ENCODE measurements around the gene CTDSP1. TPM values are rescaled to one million over a fixed set of nuclear protein-coding genes. Genes with fewer than 3 reads are reported as not detected.

CTDSP1 gene
- total and polyA plus RNA-seq, 2 donors, result 58.2 to 91.9 TPM

GRCh38 chr2:218364196-218364595 lies 35.5 kb upstream of the CTDSP1 start:
- no peak overlapping the region for H3K27ac ChIP-seq (ENCODE audit: low read depth in 1 of 2, low read length in 1 of 2)
- peaks cover 0 to 26% of the 10 kb centered on the region in 2 donors for H3K4me1 ChIP-seq (ENCODE audit: control insufficient read depth in 2 of 2, insufficient read depth in 2 of 2, low read length in 2 of 2)
- H3K4me3 ChIP-seq (ENCODE audit: low read length in 2 of 2), result no peak overlapping the region

GRCh38 chr2:218366621-218367414 lies 32.9 kb upstream of the CTDSP1 start:
- H3K4me3 ChIP-seq (ENCODE audit: low read length in 2 of 2), result peak overlapping the region in 1 of 2 donors; percentile 48
- DNase-seq (ENCODE audit: low read depth in 6 of 9, low spot score in 9 of 9), result no peak
- peaks cover 0 to 13% of the 10 kb centered on the region in 2 donors for H3K9me3 ChIP-seq (ENCODE audit: control insufficient read depth in 2 of 2, insufficient read depth in 1 of 2, low read length in 1 of 2)
- peak overlapping the region in 1 of 2 donors; percentile 82 for H3K27ac ChIP-seq (ENCODE audit: low read depth in 1 of 2, low read length in 1 of 2)
- peaks cover 0 to 19% of the 10 kb centered on the region in 2 donors for H3K27me3 ChIP-seq (ENCODE audit: control insufficient read depth in 2 of 2, insufficient read depth in 1 of 2, low read length in 1 of 2)
- H3K4me1 ChIP-seq (ENCODE audit: control insufficient read depth in 2 of 2, insufficient read depth in 2 of 2, low read length in 2 of 2), result peaks cover 0 to 42% of the 10 kb centered on the region in 2 donors
- no peaks in the 10 kb centered on the region for H3K36me3 ChIP-seq (ENCODE audit: control insufficient read depth in 2 of 2, insufficient read depth in 2 of 2, low read length in 1 of 2)
- 91% methylated on average over 9 of the region's 9 CpGs for WGBS

More at GRCh38 chr2:218364196-218364595, 35.5 kb upstream of the CTDSP1 start:
- Histone ChIP-seq H3K36me3 (ENCODE audit: control insufficient read depth in 2 of 2, insufficient read depth in 2 of 2, low read length in 1 of 2) (no peaks in the 10 kb centered on the region), H3K9me3 (ENCODE audit: control insufficient read depth in 2 of 2, insufficient read depth in 1 of 2, low read length in 1 of 2) (peaks cover 0 to 13% of the 10 kb centered on the region in 2 donors), H3K27me3 (ENCODE audit: control insufficient read depth in 2 of 2, insufficient read depth in 1 of 2, low read length in 1 of 2) (peaks cover 0 to 19% of the 10 kb centered on the region in 2 donors)
- DNase-seq (ENCODE audit: low read depth in 6 of 9, low spot score in 9 of 9), result no peak
- 80% methylated on average over 6 of the region's 6 CpGs for WGBS

- Histone ChIP-seq H3K27me3 (ENCODE audit: control insufficient read depth in 2 of 2, insufficient read depth in 1 of 2, low read length in 1 of 2) (peaks cover 0 to 19% of the 10 kb centered on the region in 2 donors), H3K4me3 (ENCODE audit: low read length in 2 of 2) (peak overlapping the region; percentile 48 to 57), H3K27ac (ENCODE audit: low read depth in 1 of 2, low read length in 1 of 2) (peak overlapping the region; percentile 70 to 82), H3K4me1 (ENCODE audit: control insufficient read depth in 2 of 2, insufficient read depth in 2 of 2, low read length in 2 of 2) (peaks cover 0 to 41% of the 10 kb centered on the region in 2 donors), H3K36me3 (ENCODE audit: control insufficient read depth in 2 of 2, insufficient read depth in 2 of 2, low read length in 1 of 2) (no peaks in the 10 kb centered on the region), H3K9me3 (ENCODE audit: control insufficient read depth in 2 of 2, insufficient read depth in 1 of 2, low read length in 1 of 2) (peaks cover 0 to 13% of the 10 kb centered on the region in 2 donors)
- 2% methylated on average over 60 of the region's 60 CpGs for WGBS
- peak in 7 of 9 donors; percentile 29 to 70 (median 39) for DNase-seq (ENCODE audit: low read depth in 6 of 9, low spot score in 9 of 9)
These were observed 32.1 kb upstream of the CTDSP1 start for GRCh38 chr2:218367415-218368149.

DNA sequence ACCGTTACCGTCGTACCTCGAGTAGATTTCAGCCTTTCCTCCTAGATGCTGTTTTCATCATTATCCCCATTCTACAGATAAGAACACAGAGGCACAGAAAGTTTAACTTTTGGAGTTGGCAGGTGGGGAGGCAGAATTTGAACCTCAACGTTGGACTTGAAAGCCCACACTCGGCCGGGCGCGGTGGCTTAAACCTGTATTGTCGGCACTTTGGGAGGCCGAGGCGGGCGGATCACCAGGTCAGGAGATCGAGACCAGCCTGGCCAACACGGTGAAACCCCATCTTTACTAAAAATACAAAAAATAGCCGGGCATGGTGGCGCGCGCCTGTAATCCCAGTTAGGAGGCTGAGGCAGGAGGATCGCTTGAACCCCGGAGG lies 31.5 kb upstream of the CTDSP1 start:
- 53% methylated on average over 21 of the region's 21 CpGs for WGBS
- Histone ChIP-seq H3K9me3 (ENCODE audit: control insufficient read depth in 2 of 2, insufficient read depth in 1 of 2, low read length in 1 of 2) (peaks cover 0 to 13% of the 10 kb centered on the region in 2 donors), H3K4me1 (ENCODE audit: control insufficient read depth in 2 of 2, insufficient read depth in 2 of 2, low read length in 2 of 2) (peaks cover 0 to 38% of the 10 kb centered on the region in 2 donors), H3K4me3 (ENCODE audit: low read length in 2 of 2) (peak overlapping the region; percentile 48 to 57), H3K36me3 (ENCODE audit: control insufficient read depth in 2 of 2, insufficient read depth in 2 of 2, low read length in 1 of 2) (no peaks in the 10 kb centered on the region), H3K27me3 (ENCODE audit: control insufficient read depth in 2 of 2, insufficient read depth in 1 of 2, low read length in 1 of 2) (peaks cover 0 to 19% of the 10 kb centered on the region in 2 donors), H3K27ac (ENCODE audit: low read depth in 1 of 2, low read length in 1 of 2) (peak overlapping the region in 1 of 2 donors; percentile 82)
- no peak for DNase-seq (ENCODE audit: low read depth in 6 of 9, low spot score in 9 of 9)

DNA sequence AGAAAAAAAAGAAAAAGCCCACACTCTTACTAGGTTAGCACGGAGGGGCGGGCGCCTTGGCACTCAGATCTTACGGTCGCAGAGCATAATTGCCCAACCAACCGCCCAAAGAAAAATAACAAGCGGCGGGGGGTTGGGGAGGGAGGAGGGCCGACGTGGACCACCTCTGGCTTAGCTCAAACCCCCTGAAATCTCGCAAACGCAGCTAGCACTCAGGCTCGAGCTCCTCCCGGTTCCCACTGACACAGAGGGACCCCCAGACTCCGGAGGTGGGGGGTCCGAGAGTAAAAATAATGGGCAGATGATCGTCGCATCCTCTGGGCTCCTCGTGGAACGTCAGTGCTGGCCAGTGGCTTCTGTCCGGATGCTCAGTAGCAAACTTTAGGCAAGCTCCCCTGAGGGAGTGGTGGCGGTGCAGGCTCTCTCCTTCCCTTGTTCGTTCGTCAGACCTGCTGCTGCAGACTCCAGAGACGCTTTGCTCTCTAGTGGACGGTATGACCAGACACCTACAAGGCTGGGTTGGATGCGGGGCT lies 31.0 kb upstream of the CTDSP1 start:
- Histone ChIP-seq H3K36me3 (ENCODE audit: control insufficient read depth in 2 of 2, insufficient read depth in 2 of 2, low read length in 1 of 2) (no peaks in the 10 kb centered on the region), H3K4me1 (ENCODE audit: control insufficient read depth in 2 of 2, insufficient read depth in 2 of 2, low read length in 2 of 2) (peaks cover 0 to 38% of the 10 kb centered on the region in 2 donors), H3K9me3 (ENCODE audit: control insufficient read depth in 2 of 2, insufficient read depth in 1 of 2, low read length in 1 of 2) (peaks cover 0 to 13% of the 10 kb centered on the region in 2 donors), H3K4me3 (ENCODE audit: low read length in 2 of 2) (no peak overlapping the region), H3K27me3 (ENCODE audit: control insufficient read depth in 2 of 2, insufficient read depth in 1 of 2, low read length in 1 of 2) (peaks cover 0 to 19% of the 10 kb centered on the region in 2 donors), H3K27ac (ENCODE audit: low read depth in 1 of 2, low read length in 1 of 2) (peak overlapping the region in 1 of 2 donors; percentile 6)
- DNase-seq (ENCODE audit: low read depth in 6 of 9, low spot score in 9 of 9), result peak in 1 of 9 donors; percentile 29
- 62% methylated on average over 27 of the region's 27 CpGs for WGBS

DNA sequence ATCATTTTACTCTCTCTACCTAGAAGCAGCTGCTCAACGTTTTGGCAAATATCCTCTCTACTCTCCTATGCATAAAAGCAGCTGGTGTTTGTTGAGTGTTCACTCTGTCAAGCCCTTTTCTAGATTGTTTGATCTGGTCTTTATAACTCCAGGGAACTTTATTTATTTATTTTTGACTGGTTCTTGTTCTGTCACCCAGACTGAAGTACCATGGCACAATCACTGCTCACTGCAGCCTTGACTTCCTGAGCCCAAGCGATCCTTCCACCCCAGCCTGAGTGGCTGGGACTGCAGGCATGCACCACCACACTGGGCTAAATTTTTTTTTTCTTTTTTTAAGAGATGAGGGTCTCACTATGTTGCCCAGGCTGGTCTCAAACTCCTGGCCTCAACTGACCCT lies 30.3 kb upstream of the CTDSP1 start:
- Histone ChIP-seq H3K36me3 (ENCODE audit: control insufficient read depth in 2 of 2, insufficient read depth in 2 of 2, low read length in 1 of 2) (no peaks in the 10 kb centered on the region), H3K27ac (ENCODE audit: low read depth in 1 of 2, low read length in 1 of 2) (no peak overlapping the region), H3K27me3 (ENCODE audit: control insufficient read depth in 2 of 2, insufficient read depth in 1 of 2, low read length in 1 of 2) (peaks cover 0 to 19% of the 10 kb centered on the region in 2 donors), H3K4me1 (ENCODE audit: control insufficient read depth in 2 of 2, insufficient read depth in 2 of 2, low read length in 2 of 2) (peaks cover 0 to 38% of the 10 kb centered on the region in 2 donors), H3K4me3 (ENCODE audit: low read length in 2 of 2) (no peak overlapping the region), H3K9me3 (ENCODE audit: control insufficient read depth in 2 of 2, insufficient read depth in 1 of 2, low read length in 1 of 2) (peaks cover 0 to 13% of the 10 kb centered on the region in 2 donors)
- WGBS, result 41% methylated on average over 2 of the region's 2 CpGs
- DNase-seq (ENCODE audit: low read depth in 6 of 9, low spot score in 9 of 9), result peak in 1 of 9 donors; percentile 24

GRCh38 chr2:218370410-218371063 lies 29.1 kb upstream of the CTDSP1 start:
- peak overlapping the region; percentile 13 to 32 for H3K27ac ChIP-seq (ENCODE audit: low read depth in 1 of 2, low read length in 1 of 2)
- WGBS, result 92% methylated on average over 11 of the region's 11 CpGs
- peaks cover 0 to 38% of the 10 kb centered on the region in 2 donors for H3K4me1 ChIP-seq (ENCODE audit: control insufficient read depth in 2 of 2, insufficient read depth in 2 of 2, low read length in 2 of 2)
- peaks cover 0 to 19% of the 10 kb centered on the region in 2 donors for H3K27me3 ChIP-seq (ENCODE audit: control insufficient read depth in 2 of 2, insufficient read depth in 1 of 2, low read length in 1 of 2)
- H3K9me3 ChIP-seq (ENCODE audit: control insufficient read depth in 2 of 2, insufficient read depth in 1 of 2, low read length in 1 of 2), result peaks cover 0 to 13% of the 10 kb centered on the region in 2 donors
- H3K36me3 ChIP-seq (ENCODE audit: control insufficient read depth in 2 of 2, insufficient read depth in 2 of 2, low read length in 1 of 2), result no peaks in the 10 kb centered on the region
- no peak overlapping the region for H3K4me3 ChIP-seq (ENCODE audit: low read length in 2 of 2)
- peak in 1 of 9 donors; percentile 35 for DNase-seq (ENCODE audit: low read depth in 6 of 9, low spot score in 9 of 9)

- Histone ChIP-seq H3K36me3 (ENCODE audit: control insufficient read depth in 2 of 2, insufficient read depth in 2 of 2, low read length in 1 of 2) (no peaks in the 10 kb centered on the region), H3K4me3 (ENCODE audit: low read length in 2 of 2) (no peak overlapping the region), H3K27me3 (ENCODE audit: control insufficient read depth in 2 of 2, insufficient read depth in 1 of 2, low read length in 1 of 2) (peaks cover 0 to 19% of the 10 kb centered on the region in 2 donors), H3K4me1 (ENCODE audit: control insufficient read depth in 2 of 2, insufficient read depth in 2 of 2, low read length in 2 of 2) (peaks cover 0 to 38% of the 10 kb centered on the region in 2 donors), H3K27ac (ENCODE audit: low read depth in 1 of 2, low read length in 1 of 2) (no peak overlapping the region), H3K9me3 (ENCODE audit: control insufficient read depth in 2 of 2, insufficient read depth in 1 of 2, low read length in 1 of 2) (peaks cover 0 to 7% of the 10 kb centered on the region in 2 donors)
- DNase-seq (ENCODE audit: low read depth in 6 of 9, low spot score in 9 of 9), result no peak
These were observed 27.7 kb upstream of the CTDSP1 start for GRCh38 chr2:218371983-218372350.

Measured in thymus (tissue), 11 donors.